Measurements from ENCODE around the gene KCNJ2.

DNA sequence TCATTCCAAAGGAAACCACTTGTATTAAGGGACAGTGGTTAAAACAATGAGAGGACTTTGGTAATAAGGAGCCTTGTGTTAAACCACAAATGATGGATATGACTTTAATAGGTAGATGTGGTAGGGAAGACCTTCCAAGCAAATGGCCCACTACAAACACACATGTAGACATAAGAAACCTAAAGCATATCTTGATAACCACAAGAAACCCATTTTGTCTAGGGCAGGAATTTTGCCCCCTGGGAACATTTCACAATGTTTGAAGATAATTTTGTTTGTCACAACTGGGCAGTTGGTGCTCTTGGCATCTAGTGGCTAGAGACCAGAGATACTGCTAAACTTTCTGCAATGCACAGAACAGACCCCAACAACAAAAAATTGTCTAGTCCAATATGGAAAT is 25.8 kb downstream of the KCNJ2 start:
- TF ChIP-seq POLR2A (IDR thresholded peaks at IDR 0.05) (no peak), CTCF (IDR thresholded peaks at IDR 0.05) (no peak)

All from body of pancreas (tissue), 4 donors.